ENCODE measurements around the gene IFITM1.
"Not testable (repeated sequence)": the region's sequence is repeated elsewhere in the genome, so short reads cannot be mapped to it uniquely, and the experiment has no call there.

The IFITM1 gene

DNA sequence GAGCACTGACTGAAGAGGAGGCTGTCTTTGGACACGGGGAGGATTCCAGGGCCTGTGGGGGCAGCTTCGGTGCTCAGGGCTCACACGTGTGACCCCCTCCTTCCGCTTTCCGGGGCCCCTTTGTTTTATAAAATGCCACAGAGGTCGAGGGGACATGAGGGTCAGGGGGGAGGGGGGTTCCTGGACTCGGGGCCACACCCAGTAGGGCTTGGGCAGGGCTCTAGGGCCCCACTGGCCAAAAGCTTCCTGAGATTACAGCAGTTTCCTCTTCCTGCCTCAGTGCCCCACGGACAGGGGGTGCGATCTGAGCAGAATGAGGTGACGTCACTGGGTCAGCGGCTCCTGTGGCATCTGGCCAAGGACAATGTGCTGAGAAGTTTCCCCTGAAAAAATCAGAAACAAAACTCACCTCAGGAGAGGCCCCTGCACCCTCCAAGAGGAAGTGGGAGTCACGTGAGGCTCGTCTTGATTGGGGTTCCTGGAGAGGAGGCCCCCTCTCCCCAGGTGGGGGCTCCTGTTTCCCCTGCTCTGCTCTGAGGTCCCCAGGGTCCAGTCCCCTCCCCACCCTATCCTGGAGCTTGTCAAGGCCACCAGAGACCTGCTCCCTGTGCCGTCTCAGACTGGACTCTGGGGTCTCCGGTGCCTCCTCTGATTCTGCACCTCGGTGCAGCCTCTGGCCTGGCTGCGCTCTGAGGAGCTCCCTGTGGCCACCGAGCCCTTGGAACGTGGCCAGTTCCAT is 13.2 kb downstream of the IFITM1 start:
- DNase-seq = peak; percentile 20

- peak; percentile 30 for DNase-seq
These were observed 13.7 kb downstream of the IFITM1 start for GRCh38 chr11:327581-327923.

GRCh38 chr11:328012-328411 is 14.2 kb downstream of the IFITM1 start:
- no peak for DNase-seq

- DNase-seq = not testable (repeated sequence)
These were observed 14.8 kb downstream of the IFITM1 start for GRCh38 chr11:328516-329100.

DNA sequence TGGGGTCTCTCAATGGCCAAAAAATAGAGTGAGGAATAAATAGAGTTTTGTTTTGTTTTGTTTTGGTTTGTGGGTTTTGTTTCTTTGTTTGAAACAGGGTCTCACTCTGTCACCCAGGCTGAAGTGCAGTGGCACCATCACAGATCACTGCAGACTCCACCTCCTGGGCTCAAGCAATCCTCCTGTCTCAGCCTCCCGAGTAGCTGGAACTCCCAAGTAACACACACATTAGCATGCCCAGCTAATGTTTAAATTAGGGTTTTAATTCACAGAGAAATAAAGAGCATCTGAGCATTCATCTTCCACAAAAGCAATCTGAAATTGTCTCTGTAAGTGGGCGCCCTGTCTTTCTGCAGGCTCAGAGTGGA is 16.0 kb downstream of the IFITM1 start:
- DNase-seq = no peak

GRCh38 chr11:330307-330693 is 16.5 kb downstream of the IFITM1 start:
- DNase-seq = no peak

DNA sequence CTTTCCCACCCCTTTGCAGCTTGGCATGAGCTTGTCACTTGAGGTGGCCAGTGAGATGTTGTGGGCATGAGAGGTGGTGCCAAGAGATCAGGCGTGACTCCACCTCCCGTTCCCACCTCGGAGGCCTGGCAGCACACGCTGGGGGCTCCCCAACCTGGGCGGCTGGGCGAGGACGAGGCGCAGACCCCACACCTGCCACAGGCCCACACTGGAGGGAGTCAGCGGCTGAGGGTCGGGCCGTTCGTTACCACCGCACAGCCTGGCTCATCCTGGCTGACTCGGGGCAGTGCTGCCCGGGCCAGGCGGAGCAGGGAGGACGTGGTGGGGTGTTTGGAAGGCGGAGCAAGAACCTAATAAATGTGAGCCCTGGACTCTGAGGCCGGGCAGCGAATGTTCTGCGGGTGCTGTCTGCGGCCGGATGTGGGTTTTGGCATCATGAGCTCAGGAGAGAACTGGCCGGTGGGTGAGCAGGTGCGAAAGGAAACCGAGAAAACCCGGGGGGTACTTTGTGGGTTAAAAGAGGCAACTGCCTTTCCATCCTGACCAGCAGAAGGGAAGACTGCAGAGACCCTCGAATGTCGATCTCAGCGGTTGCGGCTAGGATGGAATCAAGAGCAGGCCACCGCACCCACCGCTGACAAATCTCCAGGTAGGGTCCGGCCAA is 17.0 kb downstream of the IFITM1 start:
- no peak for DNase-seq

DNA sequence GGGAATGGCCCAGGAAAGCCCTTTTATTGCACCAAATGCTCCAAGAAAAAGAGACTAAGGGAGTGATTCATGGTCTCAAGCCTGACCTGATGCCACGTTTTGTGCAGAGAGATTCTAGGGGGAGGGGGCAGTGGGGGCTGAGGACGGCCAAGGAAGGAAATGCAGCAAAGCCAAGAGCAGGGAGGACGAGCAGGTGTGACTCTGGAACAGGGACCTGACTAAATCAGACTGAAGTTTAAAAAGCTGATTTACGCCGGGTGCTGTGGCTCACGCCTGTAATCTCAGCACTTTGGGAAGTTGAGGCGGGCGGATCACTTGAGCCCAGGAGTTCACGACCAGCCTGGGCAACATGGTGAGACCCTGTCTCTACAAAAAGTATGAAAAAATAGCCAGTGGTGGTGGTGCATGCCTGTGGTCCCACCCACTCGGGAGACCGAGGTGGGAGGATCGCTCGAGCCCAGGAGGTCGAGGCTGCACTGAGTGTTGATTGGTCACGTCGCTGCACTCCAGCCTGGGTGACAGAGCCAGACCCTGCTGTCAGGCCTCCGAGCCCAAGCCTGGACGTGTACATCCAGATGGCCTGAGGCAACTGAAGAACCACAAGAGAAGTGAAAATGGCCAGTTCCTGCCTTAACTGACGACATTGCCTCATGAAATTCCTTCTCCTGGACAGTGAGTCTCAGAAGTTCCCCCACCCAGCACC is 17.7 kb downstream of the IFITM1 start:
- DNase-seq = no peak

- DNase-seq = no peak
These were observed 19.0 kb downstream of the IFITM1 start for GRCh38 chr11:332651-333480.

DNA sequence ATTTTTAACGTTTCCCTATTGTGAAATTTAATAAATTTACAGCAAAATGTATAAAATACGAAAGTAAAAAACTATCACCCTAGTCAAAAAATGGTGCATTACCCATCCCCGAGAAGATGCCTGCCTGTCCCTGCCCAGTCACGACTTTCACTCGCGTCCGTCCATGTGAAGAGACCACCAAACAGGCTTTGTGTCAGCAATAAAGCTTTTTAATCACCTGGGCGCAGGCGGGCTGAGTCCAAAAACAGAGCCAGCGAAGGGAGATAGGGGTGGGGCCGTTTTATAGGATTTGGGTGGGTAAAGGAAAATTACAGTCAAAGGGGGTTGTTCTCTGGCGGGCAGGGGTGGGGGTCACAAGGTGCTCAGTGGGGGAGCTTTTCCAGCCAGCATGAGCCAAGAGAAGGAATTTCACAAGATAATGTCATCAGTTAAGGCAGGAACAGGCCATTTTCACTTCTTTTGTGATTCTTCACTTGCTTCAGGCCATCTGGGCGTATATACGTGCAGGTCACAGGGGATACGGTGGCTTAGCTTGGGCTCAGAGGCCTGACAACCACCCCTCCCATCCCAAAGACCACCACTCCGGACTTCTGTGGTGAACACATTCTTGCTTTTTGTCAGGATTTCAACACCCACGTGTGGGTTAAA is 19.9 kb downstream of the IFITM1 start:
- not testable (repeated sequence) for DNase-seq

GRCh38 chr11:334264-334994 is 20.6 kb downstream of the IFITM1 start:
- DNase-seq = no peak

DNA sequence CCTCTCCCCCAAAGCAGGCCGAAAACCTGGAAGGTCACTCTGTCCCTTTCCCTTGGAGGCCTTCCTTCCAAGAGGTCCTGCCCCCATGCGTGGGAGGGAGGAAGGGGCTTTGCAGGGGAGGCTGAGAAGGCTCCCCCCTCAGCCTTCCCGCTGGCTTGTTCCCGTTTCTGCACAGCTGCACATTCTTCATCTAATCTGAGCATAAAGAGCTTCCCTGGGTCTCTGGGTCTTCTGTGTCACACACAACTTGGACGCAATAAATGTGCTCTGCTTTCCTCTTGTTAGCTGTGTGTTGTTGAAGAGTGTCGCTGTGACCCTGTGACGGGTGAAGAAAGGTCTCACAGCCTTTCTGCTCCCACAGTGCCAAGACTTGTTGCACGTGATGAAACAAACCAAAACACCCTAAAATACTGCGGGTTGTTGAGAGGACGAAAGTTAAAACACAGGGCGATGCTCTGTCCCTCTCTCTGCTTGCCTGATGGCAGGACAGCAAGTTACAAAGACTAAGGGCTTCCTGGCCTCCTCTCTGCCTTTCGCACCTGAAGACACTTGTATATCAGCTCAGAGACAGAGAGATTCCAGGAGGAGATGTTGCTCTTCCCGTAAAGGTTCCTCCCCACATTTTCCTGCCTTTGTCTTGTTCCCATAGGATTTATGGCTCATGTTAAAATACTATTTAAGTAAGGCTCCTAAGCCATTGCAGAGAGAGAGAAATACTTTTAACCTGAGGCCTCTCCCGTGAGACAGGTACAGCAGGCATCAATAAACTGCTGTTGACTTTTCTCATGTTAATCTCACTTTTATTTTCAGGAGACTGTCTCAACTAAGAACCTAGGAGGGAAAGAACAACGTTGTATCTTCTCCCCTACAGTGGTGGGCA is 22.2 kb downstream of the IFITM1 start:
- DNase-seq = peak; percentile 17

DNA sequence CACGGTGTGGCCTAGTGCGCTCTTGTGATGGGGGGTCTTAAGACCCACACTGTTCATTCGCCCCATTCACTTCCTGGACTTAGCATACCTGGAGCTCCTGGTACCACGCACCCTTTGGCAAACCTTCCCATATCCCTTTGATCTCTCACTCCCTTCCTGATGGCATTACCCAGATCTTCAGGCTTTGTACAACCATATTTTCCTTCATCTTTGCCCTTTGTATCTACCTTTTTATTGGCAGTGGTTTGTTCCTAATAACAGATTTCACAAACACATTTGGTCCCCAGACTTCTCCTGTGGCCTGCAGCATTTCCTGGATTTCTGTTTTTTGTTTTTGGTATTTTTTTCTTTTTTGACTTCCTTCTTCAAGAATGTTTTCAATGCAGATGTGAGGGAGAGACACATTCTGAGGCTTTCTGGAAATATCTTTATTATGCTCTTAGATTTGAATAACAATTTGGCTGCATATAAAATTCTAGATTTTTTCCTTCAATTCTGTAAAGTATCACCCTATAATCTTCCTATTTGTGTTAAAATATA is 22.9 kb downstream of the IFITM1 start:
- DNase-seq = no peak

- DNase-seq = no peak
These were observed 23.9 kb downstream of the IFITM1 start for GRCh38 chr11:337711-338110.

DNA sequence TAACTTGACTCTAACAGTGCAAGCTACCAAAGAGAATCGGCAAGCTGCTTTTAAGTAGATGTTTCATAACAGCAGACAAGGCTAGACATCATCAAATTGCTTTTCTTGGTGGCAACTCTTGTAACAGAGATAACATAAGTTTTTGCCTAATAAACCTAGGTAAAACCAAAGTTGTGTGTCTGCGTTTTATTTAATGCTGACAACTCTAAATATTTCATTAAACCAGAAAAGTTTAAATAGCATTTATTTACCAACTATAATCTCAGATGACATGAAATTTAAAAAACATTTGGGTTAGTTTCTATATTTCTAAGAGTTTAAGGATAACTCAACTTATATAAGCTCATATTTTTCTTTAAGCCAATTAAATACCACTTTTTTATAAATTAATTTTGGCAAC is 26.1 kb downstream of the IFITM1 start:
- DNase-seq = no peak

GRCh38 chr11:340539-341512 is 27.0 kb downstream of the IFITM1 start:
- DNase-seq = no peak

DNA sequence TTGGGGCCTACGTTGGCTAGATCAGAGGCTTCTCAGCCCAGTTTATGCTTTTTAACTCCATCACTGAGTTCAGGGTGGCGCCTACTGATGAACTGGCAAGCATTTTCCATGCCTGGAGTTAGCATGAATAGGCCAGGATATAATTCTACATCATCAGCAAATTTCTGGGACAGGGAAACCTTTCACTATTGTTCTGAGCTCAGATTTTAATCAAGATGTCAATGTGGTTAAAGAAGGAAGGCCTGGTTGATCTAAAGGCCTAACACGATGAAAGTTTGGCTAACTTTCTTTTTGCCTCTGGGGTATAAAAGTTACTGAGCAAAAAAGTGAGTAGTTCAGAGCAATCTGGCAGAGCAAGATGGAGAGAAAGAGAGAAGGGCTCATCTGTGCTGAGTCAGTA is 28.5 kb downstream of the IFITM1 start:
- DNase-seq = no peak

DNA sequence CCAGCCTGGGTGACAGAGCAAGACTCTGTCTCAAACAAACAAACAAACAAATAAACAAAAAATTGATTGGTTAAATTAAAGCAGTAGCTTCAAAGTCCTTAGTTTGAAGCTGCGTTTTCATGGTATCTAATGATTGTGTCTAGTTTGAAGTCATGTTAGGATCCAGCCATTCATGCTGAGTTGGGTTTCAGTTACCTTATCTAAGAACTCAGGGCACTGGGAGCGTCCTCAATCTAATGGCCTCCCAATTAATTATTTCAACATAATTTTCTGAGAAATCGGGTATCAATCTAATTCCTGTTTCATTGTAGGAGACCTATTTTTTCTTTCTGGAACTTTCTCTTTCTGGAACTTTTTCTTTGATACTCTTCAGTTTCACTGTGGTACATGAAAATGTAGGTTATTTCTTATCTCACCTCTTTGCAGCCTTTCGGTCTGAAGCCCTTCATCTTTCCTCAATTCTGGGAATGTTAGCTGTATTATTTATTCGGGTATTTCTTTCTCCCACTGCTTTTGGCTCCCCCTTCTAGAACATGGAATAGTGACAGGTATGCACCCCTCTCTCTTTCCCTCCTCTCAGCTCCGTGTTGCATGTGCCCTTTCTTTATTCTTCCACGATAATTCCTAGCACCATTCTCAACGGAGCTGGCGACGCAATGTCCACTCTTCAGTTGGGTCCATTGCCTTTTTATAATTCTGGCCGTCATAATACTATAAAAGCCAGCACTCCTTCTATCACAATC is 31.2 kb downstream of the IFITM1 start:
- no peak for DNase-seq
